CD4-positive, alpha-beta T cell (primary cell): ENCODE measurements around the gene ROR1. TPM values are rescaled to one million over a fixed set of nuclear protein-coding genes. Genes with fewer than 3 reads are reported as not detected.

Experiments
- ATAC-seq: fragments of 200-7000 bp; cut with Tn5 transposase; one replicate; pipeline ENCODE4 v1.10.0; 2022; ENCODE audit warnings: mild to moderate bottlenecking; ENCODE audit not compliant: poor library complexity
- CTCF ChIA-PET: fragments of 350-600 bp; sonication (Branson Sonifier 250); formaldehyde crosslinking; loops from one replicate; lab custom pipeline; 2021; ENCODE audit warnings: antibody characterized with exemption, inconsistent platforms; lab: Charles Lee
- POLR2A ChIA-PET: fragments of 350-600 bp; sonication (Branson Sonifier 250); formaldehyde crosslinking; loops from one replicate; lab custom pipeline; 2021; ENCODE audit warnings: antibody characterized with exemption, inconsistent platforms; lab: Charles Lee
- DNase-seq, 14 experiments: peaks; one replicate each; pipeline ENCODE4 v3.0.0-alpha.2; 2013 to 2020; ENCODE audit warnings: mixed read lengths in 2 of 14
- H3K27ac ChIP-seq, 2 donors: one replicate each; pipeline versions ENCODE4 v1.5.1 to v1.7.0; 2013; ENCODE audit warnings: low read length in 2 of 2, low read depth in 1 of 2, mild to moderate bottlenecking in 1 of 2
- H3K27me3 ChIP-seq, 2 experiments: 1 replicate in 1 of 2; 2 replicates in 1 of 2; pipeline versions ENCODE4 v1.6.1 to v1.7.0; 2013; ENCODE audit warnings: low read length in 2 of 2, control low read depth in 1 of 2, mild to moderate bottlenecking in 1 of 2, moderate library complexity in 1 of 2; ENCODE audit not compliant: insufficient read depth in 2 of 2, control insufficient read depth in 1 of 2
- H3K36me3 ChIP-seq: one replicate; pipeline ENCODE4 v1.6.1; 2013; ENCODE audit warnings: low read length, control low read depth; ENCODE audit not compliant: insufficient read depth
- H3K4me1 ChIP-seq: one replicate; pipeline ENCODE4 v1.6.1; 2013; ENCODE audit warnings: low read length, control low read depth; ENCODE audit not compliant: insufficient read depth
- H3K4me3 ChIP-seq: one replicate; pipeline ENCODE4 v1.5.1; 2013; ENCODE audit warnings: mild to moderate bottlenecking, low read length, moderate library complexity
- H3K9me3 ChIP-seq, 2 experiments: 1 replicate in 1 of 2; 2 replicates in 1 of 2; pipeline versions ENCODE4 v1.6.1 to v1.7.0; 2013; ENCODE audit warnings: low read length in 2 of 2, mild to moderate bottlenecking in 2 of 2, control low read depth in 1 of 2, moderate library complexity in 1 of 2; ENCODE audit not compliant: control insufficient read depth in 1 of 2, insufficient read depth in 1 of 2
- H3K27ac Mint-ChIP-seq: one replicate; pipeline ENCODE4 v1.8.0; 2020; ENCODE audit warnings: mixed read lengths
- H3K27me3 Mint-ChIP-seq: one replicate; pipeline ENCODE4 v1.8.0; 2021; ENCODE audit warnings: mixed read lengths
- H3K36me3 Mint-ChIP-seq: one replicate; pipeline ENCODE4 v1.8.0; 2021; ENCODE audit warnings: low read depth, mixed read lengths
- H3K4me1 Mint-ChIP-seq: one replicate; pipeline ENCODE4 v1.8.0; 2021; ENCODE audit warnings: low read depth, mixed read lengths
- H3K4me3 Mint-ChIP-seq: one replicate; pipeline ENCODE4 v1.8.0; 2020; ENCODE audit warnings: mild to moderate bottlenecking, mixed read lengths
- H3K9me3 Mint-ChIP-seq: one replicate; pipeline ENCODE4 v1.8.0; 2020; ENCODE audit warnings: mixed read lengths
- intact Hi-C, 2 experiments: fragments of 100-400 bp; cut with DNase I in 1 of 2; cut with micrococcal nuclease in 1 of 2; formaldehyde crosslinking; loops; one replicate each; pipeline versions ENCODE4 v1.15.1 to v1.9.0; 2023 to 2025; cut with DNase I, micrococcal nuclease
- total RNA-seq, 174 experiments: library from RNA in 2 of 174; stranded (reverse) in 2 of 174; gene quantifications; one replicate each; pipeline ENCODE4 v1.2.3 and lab custom pipeline; 2021 to 2026
- TF ChIP-seq, protein P1 (sequence below): fragments of 200-600 bp; IDR thresholded peaks from one replicate; pipeline ENCODE4 v1.8.0; 2022; ENCODE audit warnings: antibody characterized with exemption, mild to moderate bottlenecking

Gene ROR1
- total RNA-seq, 2 experiments from 2014 or later, result not detected

DNA sequence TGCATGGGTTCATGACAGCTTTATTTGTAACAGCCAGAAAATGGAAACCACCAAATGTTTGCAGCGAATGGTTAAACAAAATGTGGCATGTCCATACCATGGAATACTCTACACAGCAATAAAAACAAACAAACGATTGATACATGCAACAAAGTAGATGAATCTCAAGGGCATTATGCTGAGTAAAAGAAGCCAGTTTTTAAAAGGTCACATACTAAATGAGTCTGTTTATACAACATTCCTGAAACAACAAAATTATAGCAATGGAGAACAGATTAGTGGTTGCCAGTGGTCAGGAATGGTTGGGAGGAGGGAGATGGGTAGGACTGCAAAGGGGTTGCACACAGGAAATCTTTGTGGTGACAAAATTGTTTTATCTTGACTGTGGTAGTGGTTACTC is 227.2 kb downstream of the ROR1 start:
- Histone ChIP-seq H3K36me3 (no peaks in the 10 kb centered on the region), H3K27ac (no peak overlapping the region), H3K9me3 (no peaks in the 10 kb centered on the region), H3K27me3 (no peaks in the 10 kb centered on the region), H3K4me3 (no peak overlapping the region), H3K4me1 (no peaks in the 10 kb centered on the region)
- Mint-ChIP-seq H3K9me3 (no peaks in the 10 kb centered on the region), H3K4me1 (no peaks in the 10 kb centered on the region), H3K36me3 (no peaks in the 10 kb centered on the region), H3K27ac (no peak overlapping the region), H3K4me3 (no peak overlapping the region), H3K27me3 (peaks cover 4% of the 10 kb centered on the region)
- ChIA-PET CTCF (no interaction called here), POLR2A (no interaction called here)
- no peak for DNase-seq
- TF ChIP-seq, protein P1, sequence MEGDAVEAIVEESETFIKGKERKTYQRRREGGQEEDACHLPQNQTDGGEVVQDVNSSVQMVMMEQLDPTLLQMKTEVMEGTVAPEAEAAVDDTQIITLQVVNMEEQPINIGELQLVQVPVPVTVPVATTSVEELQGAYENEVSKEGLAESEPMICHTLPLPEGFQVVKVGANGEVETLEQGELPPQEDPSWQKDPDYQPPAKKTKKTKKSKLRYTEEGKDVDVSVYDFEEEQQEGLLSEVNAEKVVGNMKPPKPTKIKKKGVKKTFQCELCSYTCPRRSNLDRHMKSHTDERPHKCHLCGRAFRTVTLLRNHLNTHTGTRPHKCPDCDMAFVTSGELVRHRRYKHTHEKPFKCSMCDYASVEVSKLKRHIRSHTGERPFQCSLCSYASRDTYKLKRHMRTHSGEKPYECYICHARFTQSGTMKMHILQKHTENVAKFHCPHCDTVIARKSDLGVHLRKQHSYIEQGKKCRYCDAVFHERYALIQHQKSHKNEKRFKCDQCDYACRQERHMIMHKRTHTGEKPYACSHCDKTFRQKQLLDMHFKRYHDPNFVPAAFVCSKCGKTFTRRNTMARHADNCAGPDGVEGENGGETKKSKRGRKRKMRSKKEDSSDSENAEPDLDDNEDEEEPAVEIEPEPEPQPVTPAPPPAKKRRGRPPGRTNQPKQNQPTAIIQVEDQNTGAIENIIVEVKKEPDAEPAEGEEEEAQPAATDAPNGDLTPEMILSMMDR, result no peak
- intact Hi-C loops, result no loop called here
- no peak for ATAC-seq

DNA sequence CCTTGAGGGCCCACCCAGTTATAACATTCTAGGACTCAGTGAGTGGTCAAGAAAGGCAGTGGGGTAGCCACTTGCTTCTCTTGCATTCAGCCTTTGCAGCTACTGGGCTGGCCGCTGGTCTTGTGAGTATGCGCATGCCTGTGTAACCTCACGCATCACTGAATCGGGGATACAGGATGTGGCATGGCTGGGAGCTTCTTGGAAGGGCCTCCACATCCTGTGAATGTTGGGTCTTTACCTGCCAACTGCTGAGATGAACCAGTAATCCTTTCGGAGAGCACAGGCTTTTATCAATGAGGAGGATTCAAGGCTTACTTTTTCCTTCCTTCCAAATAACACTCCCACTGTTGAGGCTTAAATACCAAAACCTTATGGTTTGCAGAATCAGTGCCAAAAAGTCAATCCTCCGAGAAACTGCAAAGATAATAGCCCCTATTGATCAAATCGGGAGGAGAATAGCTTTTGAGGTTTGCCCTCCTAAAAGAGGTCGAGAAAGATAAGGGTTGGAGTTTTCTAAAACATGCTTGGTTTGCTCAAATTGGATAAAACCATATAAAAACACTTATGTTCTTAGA is 230.7 kb downstream of the ROR1 start:
- Histone ChIP-seq H3K36me3 (no peaks in the 10 kb centered on the region), H3K27me3 (no peaks in the 10 kb centered on the region), H3K9me3 (no peaks in the 10 kb centered on the region), H3K4me1 (no peaks in the 10 kb centered on the region), H3K27ac (no peak overlapping the region), H3K4me3 (no peak overlapping the region)
- TF ChIP-seq, protein P1, result no peak
- DNase-seq (no peak), ATAC-seq (no peak)
- no peak overlapping the region for H3K27ac Mint-ChIP-seq
- ChIA-PET POLR2A (no interaction called here), CTCF (no interaction called here)
- no peaks in the 10 kb centered on the region for H3K9me3 Mint-ChIP-seq
- peaks cover 7% of the 10 kb centered on the region for H3K4me1 Mint-ChIP-seq
- peaks cover 4% of the 10 kb centered on the region for H3K27me3 Mint-ChIP-seq
- H3K4me3 Mint-ChIP-seq, result no peak overlapping the region
- intact Hi-C loops, result no loop called here
- H3K36me3 Mint-ChIP-seq, result no peaks in the 10 kb centered on the region

DNA sequence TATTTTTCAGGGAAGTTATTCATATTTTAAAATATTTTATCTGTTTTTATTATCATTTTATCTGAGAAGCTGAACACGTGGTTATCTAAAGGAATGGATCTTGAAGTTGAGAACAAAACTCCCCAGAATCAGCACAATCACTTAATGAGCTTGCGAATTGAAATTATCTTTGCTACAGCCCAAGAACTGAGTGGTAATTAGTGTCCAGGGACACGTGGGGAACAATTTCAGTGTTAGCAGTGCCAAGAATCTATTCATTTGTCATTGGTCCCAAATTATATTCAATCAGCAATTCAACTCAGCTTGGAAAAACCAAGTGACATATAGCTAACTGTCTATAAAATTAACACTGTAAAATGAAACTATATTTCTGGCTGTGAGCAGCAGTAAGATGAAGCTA is 232.0 kb downstream of the ROR1 start:
- TF ChIP-seq, protein P1, result no peak
- Histone ChIP-seq H3K4me3 (no peak overlapping the region), H3K36me3 (no peaks in the 10 kb centered on the region), H3K27ac (no peak overlapping the region), H3K27me3 (no peaks in the 10 kb centered on the region), H3K4me1 (no peaks in the 10 kb centered on the region), H3K9me3 (no peaks in the 10 kb centered on the region)
- DNase-seq (no peak), ATAC-seq (no peak)
- ChIA-PET POLR2A (no interaction called here), CTCF (interaction anchor here (1.1 kb wide), 1 partner anchor 28 kb away, joined by 3 read pairs; no protein-coding TSS in a partner anchor)
- Mint-ChIP-seq H3K36me3 (no peaks in the 10 kb centered on the region), H3K4me1 (peaks cover 7% of the 10 kb centered on the region), H3K9me3 (no peaks in the 10 kb centered on the region), H3K27me3 (peaks cover 4% of the 10 kb centered on the region), H3K27ac (no peak overlapping the region), H3K4me3 (no peak overlapping the region)
- intact Hi-C loops, result no loop called here
